Measurements from ENCODE around the gene ARHGEF12.

The ARHGEF12 gene

GRCh38 chr11:120342226-120342625 lies 6.0 kb downstream of the ARHGEF12 start:
- H3K4me3 ChIP-seq (ENCODE audit: low read depth, low read length) = no peak overlapping the region
- TF ChIP-seq CTCF (IDR thresholded peaks at IDR 0.05; ENCODE audit: low read depth, low read length) = no peak

- no peak overlapping the region for H3K4me3 ChIP-seq (ENCODE audit: low read depth, low read length)
- TF ChIP-seq CTCF (IDR thresholded peaks at IDR 0.05; ENCODE audit: low read depth, low read length) = no peak
These were observed 6.5 kb downstream of the ARHGEF12 start for GRCh38 chr11:120342678-120343077.

GRCh38 chr11:120343429-120343828 lies 7.2 kb downstream of the ARHGEF12 start:
- TF ChIP-seq CTCF (IDR thresholded peaks at IDR 0.05; ENCODE audit: low read depth, low read length) = no peak
- H3K4me3 ChIP-seq (ENCODE audit: low read depth, low read length) = no peak overlapping the region

GRCh38 chr11:120344302-120345004 lies 8.2 kb downstream of the ARHGEF12 start:
- H3K4me3 ChIP-seq (ENCODE audit: low read depth, low read length) = no peak overlapping the region

GRCh38 chr11:120346233-120346632 lies 10.0 kb downstream of the ARHGEF12 start:
- no peak for TF ChIP-seq CTCF (IDR thresholded peaks at IDR 0.05; ENCODE audit: low read depth, low read length)
- H3K4me3 ChIP-seq (ENCODE audit: low read depth, low read length) = no peak overlapping the region

More at GRCh38 chr11:120344302-120345004, 8.2 kb downstream of the ARHGEF12 start:
- no peak for TF ChIP-seq CTCF (IDR thresholded peaks at IDR 0.05; ENCODE audit: low read depth, low read length)

- no peak overlapping the region for H3K4me3 ChIP-seq (ENCODE audit: low read depth, low read length)
- TF ChIP-seq CTCF (IDR thresholded peaks at IDR 0.05; ENCODE audit: low read depth, low read length) = no peak
These were observed 14.4 kb downstream of the ARHGEF12 start for GRCh38 chr11:120350637-120351036.

GRCh38 chr11:120352405-120352804 lies 16.2 kb downstream of the ARHGEF12 start:
- H3K4me3 ChIP-seq (ENCODE audit: low read depth, low read length) = no peak overlapping the region
- no peak for TF ChIP-seq CTCF (IDR thresholded peaks at IDR 0.05; ENCODE audit: low read depth, low read length)

Measured in WI38 (cell line).